Eye (tissue), 1 donor: ENCODE results near the gene OLFM3.

Source experiments
- DNase-seq: peaks from one replicate; pipeline ENCODE4 v3.0.0-alpha.2; 2015

Gene OLFM3

GRCh38 chr1:101843160-101843559 is 153.6 kb downstream of the OLFM3 start:
- peak; percentile 39 for DNase-seq

- no peak for DNase-seq
These were observed 154.9 kb downstream of the OLFM3 start for GRCh38 chr1:101841824-101842223.

- no peak for DNase-seq
These were observed 160.7 kb downstream of the OLFM3 start for GRCh38 chr1:101835988-101836387.

- no peak for DNase-seq
These were observed 163.4 kb downstream of the OLFM3 start for GRCh38 chr1:101833312-101833711.

DNA sequence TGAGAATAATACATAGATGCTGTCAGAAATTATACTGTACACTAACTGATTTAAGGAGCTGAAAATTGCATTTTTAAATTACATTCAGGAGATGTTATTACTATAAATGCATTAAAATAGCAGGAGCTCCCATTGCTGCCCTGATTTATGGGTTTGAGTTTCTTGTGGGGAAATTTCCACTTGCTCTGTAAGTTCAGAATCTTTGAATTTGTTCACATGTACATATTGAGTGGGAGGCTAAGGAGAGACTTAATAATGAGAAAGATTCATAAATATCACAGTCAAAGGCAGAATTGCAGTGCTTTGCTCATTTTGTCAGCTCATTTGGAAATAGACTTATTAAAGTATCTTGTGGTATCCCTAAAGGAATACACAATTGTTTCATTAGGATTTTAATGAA is 170.3 kb downstream of the OLFM3 start:
- DNase-seq = no peak

- peak; percentile 73 for DNase-seq
These were observed 176.7 kb downstream of the OLFM3 start for GRCh38 chr1:101820071-101820470.

- DNase-seq = no peak
These were observed 180.5 kb downstream of the OLFM3 start for GRCh38 chr1:101816262-101816661.

GRCh38 chr1:101798417-101798816 is 198.3 kb downstream of the OLFM3 start:
- peak; percentile 27 for DNase-seq

DNA sequence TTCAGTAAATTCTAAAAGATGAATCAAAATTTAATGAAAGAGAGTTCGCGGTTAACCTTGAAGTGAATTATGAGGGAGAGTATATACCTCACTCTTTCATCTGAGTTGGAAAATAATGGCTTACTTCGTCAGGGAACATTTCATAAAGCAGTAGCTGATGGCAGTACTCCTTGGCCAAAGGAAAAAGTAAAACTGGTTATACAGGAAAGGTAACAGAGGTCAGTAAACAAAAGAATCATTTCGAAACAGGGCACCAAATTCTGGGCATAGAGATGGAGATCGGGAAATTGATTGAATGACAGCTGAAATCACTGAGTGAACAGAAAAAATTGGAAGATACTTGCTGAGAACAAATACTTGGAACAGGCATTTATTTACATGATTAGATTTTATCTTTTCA is 199.0 kb downstream of the OLFM3 start:
- DNase-seq = no peak

GRCh38 chr1:101781201-101781831 is 215.4 kb downstream of the OLFM3 start:
- peak; percentile 66 for DNase-seq

GRCh38 chr1:101769520-101769919 is 227.2 kb downstream of the OLFM3 start:
- DNase-seq = peak; percentile 23

GRCh38 chr1:101757985-101758384 is 238.7 kb downstream of the OLFM3 start:
- DNase-seq = no peak

GRCh38 chr1:101756411-101756810 is 240.3 kb downstream of the OLFM3 start:
- no peak for DNase-seq
